Brain microvascular endothelial cell (primary cell): ENCODE results near the gene HTR3B.

Experiments used
- DNase-seq: peaks from one replicate; pipeline ENCODE4 v3.0.0-alpha.2; 2020
- H3K27ac ChIP-seq: fragments of 250-450 bp; sonication (Bioruptor Pico); 2 replicates; pipeline ENCODE4 v1.5.1; 2020; ENCODE audit warnings: mild to moderate bottlenecking, moderate library complexity
- H3K27me3 ChIP-seq: fragments of 250-450 bp; sonication (Bioruptor Pico); replicated peaks from 2 replicates; pipeline ENCODE4 v1.5.1; 2020; ENCODE audit warnings: mild to moderate bottlenecking
- H3K36me3 ChIP-seq: fragments of 250-450 bp; sonication (Bioruptor Pico); replicated peaks from 2 replicates; pipeline ENCODE4 v1.5.1; 2020; ENCODE audit warnings: mild to moderate bottlenecking
- H3K4me3 ChIP-seq: 2 replicates; pipeline ENCODE4 v1.5.1; 2011; ENCODE audit warnings: low read depth, mild to moderate bottlenecking, control low read depth, low read length, moderate library complexity
- in situ Hi-C: cut with HindIII; loops from 2 replicates; pipeline ENCODE4 v1.10.0; 2017; ENCODE audit warnings: low sequenced_read_pairs, low pct_ligation_motif_present
- TF ChIP-seq, protein P1 (sequence below): IDR thresholded peaks from 2 replicates; pipeline ENCODE4 v1.5.1; 2011; ENCODE audit warnings: low read depth, mild to moderate bottlenecking, moderate library complexity, low read length, control low read depth, inconsistent platforms; ENCODE audit errors: missing control alignments

Gene HTR3B

GRCh38 chr11:113864410-113864809, 40.2 kb upstream of the HTR3B start:
- in situ Hi-C loops, result no loop called here
- Histone ChIP-seq H3K36me3 (no peaks in the 10 kb centered on the region), H3K27ac (no peak overlapping the region), H3K27me3 (no peaks in the 10 kb centered on the region), H3K4me3 (no peak overlapping the region)
- TF ChIP-seq, protein P1, sequence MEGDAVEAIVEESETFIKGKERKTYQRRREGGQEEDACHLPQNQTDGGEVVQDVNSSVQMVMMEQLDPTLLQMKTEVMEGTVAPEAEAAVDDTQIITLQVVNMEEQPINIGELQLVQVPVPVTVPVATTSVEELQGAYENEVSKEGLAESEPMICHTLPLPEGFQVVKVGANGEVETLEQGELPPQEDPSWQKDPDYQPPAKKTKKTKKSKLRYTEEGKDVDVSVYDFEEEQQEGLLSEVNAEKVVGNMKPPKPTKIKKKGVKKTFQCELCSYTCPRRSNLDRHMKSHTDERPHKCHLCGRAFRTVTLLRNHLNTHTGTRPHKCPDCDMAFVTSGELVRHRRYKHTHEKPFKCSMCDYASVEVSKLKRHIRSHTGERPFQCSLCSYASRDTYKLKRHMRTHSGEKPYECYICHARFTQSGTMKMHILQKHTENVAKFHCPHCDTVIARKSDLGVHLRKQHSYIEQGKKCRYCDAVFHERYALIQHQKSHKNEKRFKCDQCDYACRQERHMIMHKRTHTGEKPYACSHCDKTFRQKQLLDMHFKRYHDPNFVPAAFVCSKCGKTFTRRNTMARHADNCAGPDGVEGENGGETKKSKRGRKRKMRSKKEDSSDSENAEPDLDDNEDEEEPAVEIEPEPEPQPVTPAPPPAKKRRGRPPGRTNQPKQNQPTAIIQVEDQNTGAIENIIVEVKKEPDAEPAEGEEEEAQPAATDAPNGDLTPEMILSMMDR, result no peak
- DNase-seq, result no peak

DNA sequence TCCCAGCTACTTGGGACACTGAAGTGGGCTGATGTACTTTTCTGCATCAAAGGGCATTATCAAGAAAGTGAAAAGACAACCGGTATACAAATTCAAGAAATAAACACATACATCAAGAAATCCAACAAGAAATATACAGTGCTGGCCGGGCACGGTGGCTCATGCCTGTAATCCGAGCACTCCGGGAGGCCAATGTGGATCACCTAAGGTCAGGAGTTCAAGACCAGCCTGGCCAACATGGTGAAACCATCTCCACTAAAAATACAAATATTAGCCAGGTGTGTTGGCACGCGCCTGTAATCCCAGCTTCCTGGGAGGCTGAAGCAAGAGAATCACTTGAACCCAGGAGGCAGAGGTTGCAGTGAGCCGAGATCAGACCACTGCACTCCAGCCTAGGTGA, 38.7 kb upstream of the HTR3B start:
- no peak overlapping the region for H3K27ac ChIP-seq
- H3K4me3 ChIP-seq, result no peak overlapping the region
- in situ Hi-C loops, result no loop called here
- no peak for DNase-seq
- H3K36me3 ChIP-seq, result no peaks in the 10 kb centered on the region
- no peaks in the 10 kb centered on the region for H3K27me3 ChIP-seq
- TF ChIP-seq, protein P1, result no peak

GRCh38 chr11:113867843-113868503, 36.6 kb upstream of the HTR3B start:
- TF ChIP-seq, protein P1, result no peak
- Histone ChIP-seq H3K4me3 (no peak overlapping the region), H3K27ac (no peak overlapping the region), H3K36me3 (no peaks in the 10 kb centered on the region), H3K27me3 (no peaks in the 10 kb centered on the region)
- in situ Hi-C loops, result no loop called here
- no peak for DNase-seq

- in situ Hi-C loops, result no loop called here
- no peaks in the 10 kb centered on the region for H3K36me3 ChIP-seq
- no peak overlapping the region for H3K4me3 ChIP-seq
- H3K27ac ChIP-seq, result no peak overlapping the region
- no peaks in the 10 kb centered on the region for H3K27me3 ChIP-seq
- DNase-seq, result no peak
- TF ChIP-seq, protein P1, result no peak
Observed at GRCh38 chr11:113871336-113871735, 33.3 kb upstream of the HTR3B start.

DNA sequence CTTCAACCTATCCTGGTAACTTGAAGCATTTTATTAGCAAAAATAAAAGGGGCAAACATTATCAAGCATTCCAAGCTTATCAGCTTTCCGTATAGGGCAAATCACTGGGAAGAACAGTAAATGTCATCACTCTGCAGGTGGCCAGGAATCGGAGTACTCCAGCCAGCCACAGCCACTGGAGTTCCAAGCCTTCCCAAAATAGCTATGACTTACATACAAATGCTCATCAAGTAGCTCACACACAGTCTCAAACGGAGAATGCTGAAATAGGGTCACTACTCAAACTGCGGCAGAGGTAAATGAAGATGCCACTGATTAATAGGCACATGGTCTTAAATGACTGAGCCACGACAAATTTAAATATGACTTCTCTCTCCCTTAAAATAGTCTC, 31.4 kb upstream of the HTR3B start:
- no peak overlapping the region for H3K27ac ChIP-seq
- no peaks in the 10 kb centered on the region for H3K36me3 ChIP-seq
- H3K4me3 ChIP-seq, result no peak overlapping the region
- DNase-seq, result peak; percentile 58
- in situ Hi-C loops, result no loop called here
- no peaks in the 10 kb centered on the region for H3K27me3 ChIP-seq
- TF ChIP-seq, protein P1, result no peak

DNA sequence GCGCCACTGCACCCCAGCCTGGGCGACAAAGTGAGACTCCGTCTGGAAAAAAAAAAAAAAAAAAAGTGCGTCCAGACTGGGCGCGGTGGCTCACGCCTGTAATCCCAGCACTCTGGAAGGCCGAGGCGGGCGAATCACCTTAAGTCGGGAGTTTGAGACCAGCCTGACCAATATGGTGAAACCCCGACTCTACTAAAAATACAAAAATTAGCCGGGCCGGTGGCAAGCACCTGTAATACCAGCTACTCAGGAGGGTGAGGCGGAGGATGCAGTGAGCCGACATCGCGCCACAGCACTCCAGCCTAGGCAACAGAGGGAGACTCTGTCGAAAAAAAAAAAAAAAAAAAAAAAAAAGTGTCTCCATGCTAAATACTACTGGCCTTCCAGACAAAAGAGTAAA, 30.5 kb upstream of the HTR3B start:
- Histone ChIP-seq H3K36me3 (no peaks in the 10 kb centered on the region), H3K27me3 (no peaks in the 10 kb centered on the region), H3K4me3 (peak overlapping the region; percentile 73), H3K27ac (no peak overlapping the region)
- DNase-seq, result no peak
- TF ChIP-seq, protein P1, result no peak
- in situ Hi-C loops, result no loop called here
